GM21528 (cell line): Measurements from ENCODE around the gene MRM3.
"Not testable (repeated sequence)": the region's sequence is repeated elsewhere in the genome, so short reads cannot be mapped to it uniquely, and the experiment has no call there.

Experiments used
- ATAC-seq: cut with Tn5 transposase; IDR thresholded peaks from one replicate; pipeline ENCODE4 v1.9.1; 2021; ENCODE audit warnings: mild to moderate bottlenecking, moderate library complexity; ENCODE audit not compliant: unreplicated experiment, low FRiP score

MRM3 gene

GRCh38 chr17:781805-782731 lies at the start of gene MRM3, which contains the start of gene GLOD4:
MRM3 (plus strand) TSS chr17:782353; CDS start chr17:782379, 26 bp downstream.
GLOD4 (minus strand) TSS chr17:782280; CDS start chr17:782255, 25 bp downstream.
- ATAC-seq = peak; percentile 82

GRCh38 chr17:732902-733720 lies 49.0 kb upstream of the MRM3 start:
- no peak for ATAC-seq

- ATAC-seq = no peak
Measured at GRCh38 chr17:733743-734142, 48.4 kb upstream of the MRM3 start.

GRCh38 chr17:737561-738113 lies 44.5 kb upstream of the MRM3 start:
- ATAC-seq = no peak

GRCh38 chr17:740240-741017 lies 41.7 kb upstream of the MRM3 start:
- peak; percentile 82 for ATAC-seq

GRCh38 chr17:742147-742793 lies 39.9 kb upstream of the MRM3 start:
- ATAC-seq = no peak

- no peak for ATAC-seq
Measured at GRCh38 chr17:743139-743538, 39.0 kb upstream of the MRM3 start.

GRCh38 chr17:744937-745336 lies 37.2 kb upstream of the MRM3 start:
- ATAC-seq = no peak

- no peak for ATAC-seq
Measured at GRCh38 chr17:745406-745805, 36.7 kb upstream of the MRM3 start.

- ATAC-seq = no peak
Measured at GRCh38 chr17:746181-746580, 36.0 kb upstream of the MRM3 start.

- ATAC-seq = no peak
Measured at GRCh38 chr17:746783-747629, 35.1 kb upstream of the MRM3 start.

- not testable (repeated sequence) for ATAC-seq
Measured at GRCh38 chr17:748604-749003, 33.5 kb upstream of the MRM3 start.

- not testable (repeated sequence) for ATAC-seq
Measured at GRCh38 chr17:749359-749758, 32.8 kb upstream of the MRM3 start.

- no peak for ATAC-seq
Measured at GRCh38 chr17:750431-751037, 31.6 kb upstream of the MRM3 start.

- ATAC-seq = peak; percentile 50
Measured at GRCh38 chr17:751269-752001, 30.7 kb upstream of the MRM3 start.

GRCh38 chr17:752002-752619 lies 30.0 kb upstream of the MRM3 start, which contains the start of gene GEMIN4:
GEMIN4 (minus strand) TSS chr17:752264; CDS start chr17:752142, 122 bp downstream.
- peak; percentile 81 for ATAC-seq

- no peak for ATAC-seq
Measured at GRCh38 chr17:752620-753219, 29.4 kb upstream of the MRM3 start.
